ENCODE results near the gene DAAM2.

The DAAM2 gene

DNA sequence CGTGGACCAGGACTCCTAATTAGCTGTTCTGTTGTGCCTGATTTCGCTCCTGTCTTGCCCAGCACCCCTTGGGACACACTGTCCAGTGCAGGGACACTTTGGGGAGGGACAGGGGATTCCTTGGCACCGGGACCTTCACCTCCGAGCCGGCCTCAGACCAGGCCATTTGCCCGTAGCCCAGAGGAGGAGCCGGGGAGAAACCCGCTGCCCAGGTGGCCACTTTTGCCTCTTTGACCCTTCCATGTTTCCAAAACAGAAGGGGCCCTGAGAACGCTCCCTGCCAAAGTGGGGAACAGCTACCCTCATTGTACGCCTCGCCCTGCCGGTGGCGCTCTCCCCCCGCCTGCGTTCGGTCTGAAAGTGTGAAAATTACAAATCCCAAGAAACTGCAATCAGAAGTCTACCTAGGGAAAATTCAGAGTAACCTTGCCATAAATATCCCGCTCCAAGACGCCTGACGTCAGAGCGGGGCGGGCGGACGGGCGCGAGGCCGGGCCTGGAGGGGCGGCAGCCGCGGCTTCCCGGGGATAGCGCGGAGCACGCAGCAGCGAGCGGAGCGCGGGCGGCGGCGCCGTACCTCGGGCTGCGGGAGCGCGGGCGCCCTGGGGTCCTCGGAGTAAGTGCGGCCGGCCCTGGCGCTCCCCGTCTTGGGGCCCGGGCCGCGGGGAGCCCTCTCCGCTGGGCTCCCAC lies at the start of gene DAAM2:
Gene DAAM2, plus strand, starts transcription at position 527 of the 690 bp plus-strand sequence. CDS start 63,927 bp downstream, outside the sequence.
- DNase-seq (ENCODE audit: low spot score) = peak; percentile 76

DNA sequence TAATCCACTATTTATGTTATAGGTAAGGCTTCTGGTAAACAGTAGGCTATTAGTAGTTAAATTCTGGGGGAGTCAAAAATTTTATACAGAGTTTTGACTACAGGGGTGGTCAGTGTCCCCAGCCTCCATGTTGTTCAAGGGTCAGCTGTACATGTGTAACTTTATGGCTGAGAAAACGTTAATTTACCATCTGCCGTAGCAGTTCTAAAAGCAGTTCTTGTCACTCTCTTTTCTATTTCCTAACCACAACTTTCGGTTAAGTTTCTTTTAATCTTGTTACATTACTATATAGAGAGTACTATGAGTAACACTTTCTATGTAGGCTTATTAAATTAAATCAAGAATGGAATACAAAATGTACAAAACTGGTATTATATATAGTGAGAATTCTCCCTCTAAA lies 45.4 kb upstream of the DAAM2 start:
- DNase-seq (ENCODE audit: low spot score) = no peak

DNA sequence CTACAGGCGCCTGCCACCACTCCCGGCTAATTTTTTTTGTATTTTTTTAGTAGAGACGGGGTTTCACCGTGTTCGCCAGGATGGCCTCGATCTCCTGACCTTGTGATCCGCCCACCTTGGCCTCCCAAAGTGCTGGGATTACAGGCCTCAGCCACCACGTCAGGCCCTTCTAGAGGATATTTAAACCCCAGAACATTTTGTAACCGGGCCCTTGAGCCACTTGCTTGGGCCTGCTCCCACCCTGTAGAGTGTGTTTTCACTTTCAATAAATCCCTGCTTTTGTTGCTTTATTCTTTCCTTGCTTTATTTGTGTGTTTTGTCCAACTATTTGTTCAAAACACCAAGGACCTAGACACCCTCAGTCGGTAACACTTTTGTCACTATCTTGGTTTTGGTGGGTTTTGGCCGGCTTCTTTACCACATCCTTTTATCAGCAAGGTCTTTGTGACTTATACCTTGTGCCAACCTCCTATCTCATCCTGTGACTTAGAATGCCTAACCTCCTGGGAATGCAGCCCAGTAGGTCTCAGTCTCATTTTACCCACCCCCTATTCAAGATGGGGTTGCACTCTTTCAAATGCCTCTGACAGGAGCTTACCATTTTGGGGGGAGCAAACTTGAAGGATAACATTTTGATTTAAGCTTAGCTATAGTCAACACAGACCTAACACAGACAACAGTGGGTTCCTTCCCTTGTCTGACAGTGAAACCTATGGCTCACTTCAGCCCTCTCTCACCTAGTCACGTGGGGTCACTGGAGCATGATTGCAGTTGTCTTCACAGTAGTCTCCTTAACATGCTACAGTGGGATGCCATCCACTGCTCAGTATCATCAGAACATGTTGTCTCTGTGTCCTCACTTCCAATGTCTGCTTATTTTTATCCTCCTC lies 39.1 kb upstream of the DAAM2 start:
- DNase-seq (ENCODE audit: low spot score) = no peak

DNA sequence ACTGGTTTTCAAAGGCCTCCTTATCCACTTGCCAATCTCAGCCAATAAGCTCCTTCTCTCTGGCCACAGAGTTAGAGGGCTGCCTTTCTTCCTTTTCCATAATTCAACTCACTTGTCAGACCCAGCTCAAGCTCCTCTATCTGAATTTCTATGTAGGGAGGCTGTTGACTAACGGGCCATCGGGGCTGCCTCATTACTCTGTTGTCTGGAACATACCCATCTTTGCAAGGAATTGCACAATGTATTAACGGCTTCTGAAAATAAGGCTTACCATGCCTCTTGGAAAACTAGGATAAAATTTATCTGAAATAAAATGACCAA lies 38.5 kb upstream of the DAAM2 start:
- no peak for DNase-seq (ENCODE audit: low spot score)

DNA sequence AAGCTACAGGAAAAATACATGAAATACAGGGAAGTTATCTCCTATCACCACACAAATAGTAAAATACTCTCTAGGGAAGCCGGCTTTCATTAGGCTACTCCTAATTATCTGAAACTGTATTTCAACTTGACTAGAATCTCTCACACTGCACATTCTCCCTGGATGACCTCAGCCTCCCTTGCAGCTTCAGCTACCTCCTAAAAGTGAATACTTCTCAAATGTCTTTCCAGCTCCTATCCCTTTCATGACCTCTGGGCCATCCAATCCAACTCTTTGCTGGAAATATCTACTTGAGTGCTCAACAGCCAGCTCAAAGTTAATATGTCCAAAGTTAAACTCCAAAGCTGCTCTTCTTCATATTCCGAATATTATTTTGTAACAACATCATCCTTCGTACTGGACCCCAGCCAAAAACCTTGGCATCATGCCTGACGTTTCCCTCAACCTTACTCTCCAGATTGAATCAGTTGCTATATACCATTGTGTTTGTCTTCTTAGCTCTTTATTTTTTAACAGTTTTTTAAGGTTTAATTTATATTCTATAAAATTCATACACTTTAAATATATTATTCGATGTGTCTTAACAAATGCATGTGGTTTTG lies 37.6 kb upstream of the DAAM2 start:
- DNase-seq (ENCODE audit: low spot score) = no peak

DNA sequence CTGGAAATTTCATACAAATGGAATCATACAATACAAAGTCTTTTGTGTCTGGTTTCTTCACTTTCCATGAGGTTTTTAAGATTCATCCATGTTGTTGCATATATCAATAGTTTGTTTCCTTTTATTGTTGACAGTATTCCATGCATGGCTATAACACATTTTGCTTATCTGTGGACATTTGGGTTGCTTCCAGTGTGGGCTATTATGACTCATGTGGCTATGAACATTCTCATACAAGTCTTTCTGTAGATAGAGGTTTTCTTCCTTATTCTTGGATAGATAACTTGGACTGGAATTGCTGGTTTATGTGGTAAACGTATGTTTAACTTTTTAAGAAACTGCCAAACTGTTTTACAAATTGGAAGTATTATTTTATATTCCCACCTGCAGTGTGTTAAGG lies 36.9 kb upstream of the DAAM2 start:
- DNase-seq (ENCODE audit: low spot score) = no peak

DNA sequence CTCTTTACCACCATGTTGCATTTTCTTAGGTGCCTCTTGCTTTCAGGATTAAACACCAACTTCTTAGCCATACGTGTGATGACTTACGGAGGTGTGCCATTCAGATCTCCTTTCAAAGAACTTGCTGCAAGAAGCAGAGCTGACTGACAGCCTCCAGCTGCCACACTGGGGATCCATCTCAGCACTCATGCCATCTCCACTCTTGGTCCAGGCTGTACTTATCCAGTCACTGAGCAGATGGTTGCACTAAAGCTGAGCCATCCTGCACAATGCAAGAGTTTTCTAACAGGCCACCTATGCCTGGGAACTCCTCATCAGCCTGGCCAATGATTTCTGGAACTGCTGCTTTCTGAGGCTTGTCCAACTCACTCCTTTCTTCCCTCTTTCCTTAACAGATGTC lies 35.6 kb upstream of the DAAM2 start:
- no peak for DNase-seq (ENCODE audit: low spot score)

DNA sequence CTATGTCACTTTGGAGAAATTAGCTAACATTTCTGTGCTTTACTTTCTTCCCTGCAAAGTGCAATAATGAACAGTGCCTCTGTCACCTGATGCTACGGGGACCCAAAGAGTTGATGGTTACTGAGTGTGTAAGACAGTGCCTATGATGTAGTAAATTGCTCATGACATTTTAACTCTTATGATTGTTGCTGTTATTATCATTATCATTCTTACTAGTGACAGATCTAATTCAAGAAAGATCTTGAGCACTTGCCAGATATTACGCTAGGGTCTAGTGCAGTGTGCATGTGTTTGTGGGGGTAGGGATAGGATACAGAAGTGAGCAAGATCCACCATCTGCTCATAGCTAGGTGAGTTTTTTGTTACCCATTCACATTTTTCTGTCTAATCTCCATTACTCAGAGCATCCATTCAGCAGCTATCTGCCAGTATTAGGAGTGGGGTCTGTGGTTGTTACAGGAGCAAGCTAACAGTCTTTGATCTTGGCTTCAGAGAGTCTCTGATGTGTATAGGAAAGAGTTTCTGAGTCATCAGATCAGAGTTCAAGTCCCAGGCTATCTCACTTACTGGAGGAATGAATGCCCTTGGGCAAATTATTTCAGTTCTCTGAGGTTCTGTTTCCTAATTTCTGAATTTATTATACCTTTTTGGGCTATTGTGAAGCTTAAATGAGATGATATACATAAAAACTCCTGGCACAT lies 33.1 kb upstream of the DAAM2 start:
- no peak for DNase-seq (ENCODE audit: low spot score)

DNA sequence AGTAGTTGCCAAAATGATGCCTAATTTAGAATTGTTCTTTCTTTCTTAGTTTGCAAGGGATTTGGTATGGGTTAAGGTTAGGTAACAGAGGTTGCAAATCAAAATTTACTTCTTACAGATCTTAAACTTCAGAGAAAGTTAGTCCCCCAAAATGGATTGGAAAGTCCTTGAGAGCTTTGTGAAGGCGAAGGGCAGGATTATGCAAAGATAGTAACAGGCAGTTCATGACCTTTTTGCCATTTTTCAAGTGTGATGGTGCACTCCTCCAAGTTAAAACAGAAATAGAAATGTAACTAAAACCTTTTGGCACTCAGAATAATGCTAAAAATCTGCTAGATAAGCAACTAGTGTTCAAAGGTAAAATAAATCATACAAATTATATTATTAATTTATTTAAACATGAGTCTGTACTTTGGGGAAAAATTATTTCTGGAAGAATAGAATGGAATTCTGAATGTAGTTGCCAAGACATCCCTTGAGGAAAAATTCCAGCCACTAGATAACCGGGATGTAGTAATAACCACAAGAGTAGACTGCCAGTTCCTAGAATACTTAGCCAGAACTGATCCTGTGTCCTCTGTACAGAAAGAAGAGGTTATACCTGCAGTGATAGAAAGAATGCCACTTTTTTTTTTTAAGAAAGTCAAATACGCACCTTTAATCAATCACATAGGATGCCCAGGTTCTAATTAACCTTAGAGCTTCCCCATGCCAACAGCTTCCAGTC lies 31.8 kb upstream of the DAAM2 start:
- no peak for DNase-seq (ENCODE audit: low spot score)

DNA sequence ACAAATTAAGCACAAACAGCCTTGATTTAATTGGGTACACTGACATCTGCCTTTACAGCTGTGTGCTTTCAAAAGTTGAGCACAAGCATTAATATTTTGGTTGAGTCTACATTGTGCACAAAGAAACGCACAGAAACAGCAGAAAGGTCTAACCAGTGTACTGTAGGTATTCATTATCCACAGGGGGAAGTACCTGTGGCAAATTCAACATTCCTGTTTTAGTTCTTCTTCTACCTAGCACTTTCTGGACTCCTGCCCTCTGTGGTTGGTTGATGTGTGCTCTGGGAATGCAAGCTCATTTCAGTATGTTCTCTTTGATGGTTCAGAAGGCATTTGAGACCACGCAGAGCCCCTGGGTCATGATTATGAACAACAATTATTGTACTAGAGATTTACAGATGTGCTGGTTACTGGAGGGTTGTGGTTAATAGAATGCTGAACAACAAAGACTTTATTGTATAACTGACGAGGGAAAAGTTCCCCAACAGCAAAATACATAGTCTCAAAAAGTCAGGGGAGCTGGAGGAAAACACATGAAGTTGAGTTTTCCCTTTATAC lies 26.6 kb upstream of the DAAM2 start:
- DNase-seq (ENCODE audit: low spot score) = no peak

DNA sequence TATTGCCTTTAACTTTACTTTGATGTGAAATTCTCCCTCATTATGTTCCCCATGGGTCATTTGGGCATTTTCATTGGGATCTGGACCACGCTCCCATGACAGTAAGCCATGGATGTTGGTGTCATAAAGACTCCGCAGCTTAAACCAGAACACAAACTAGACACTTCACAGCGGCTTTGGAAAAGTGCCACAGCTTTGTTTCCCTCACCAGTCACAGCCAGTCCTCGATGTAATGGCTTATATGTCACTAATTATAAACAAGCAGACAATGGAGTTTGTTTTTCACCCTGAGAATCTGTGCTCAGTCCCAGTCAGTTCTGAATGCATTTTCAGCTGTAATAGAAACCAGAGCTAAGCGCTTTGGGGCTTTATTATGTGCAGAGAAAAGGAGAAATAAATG lies 23.2 kb upstream of the DAAM2 start:
- DNase-seq (ENCODE audit: low spot score) = no peak

DNA sequence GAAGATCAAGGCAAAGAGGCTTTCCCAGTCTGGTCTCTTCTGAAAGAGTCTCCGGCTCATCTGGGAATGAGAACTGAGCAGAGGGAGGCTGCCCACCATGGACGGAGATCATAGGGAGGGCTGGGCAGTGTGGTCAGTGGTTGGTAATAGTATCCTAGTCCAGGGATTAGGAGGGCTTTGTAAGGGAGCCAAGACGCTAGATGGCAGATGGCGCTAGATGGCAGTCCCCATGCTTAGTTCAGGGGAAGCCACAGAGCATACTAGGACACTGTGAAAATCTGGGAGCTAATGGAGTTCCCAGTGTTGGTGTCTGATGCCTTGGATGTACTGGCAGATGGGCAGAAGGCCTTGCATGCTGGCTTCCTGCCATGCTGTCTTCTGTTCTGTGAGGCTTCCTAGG lies 21.7 kb upstream of the DAAM2 start:
- no peak for DNase-seq (ENCODE audit: low spot score)

DNA sequence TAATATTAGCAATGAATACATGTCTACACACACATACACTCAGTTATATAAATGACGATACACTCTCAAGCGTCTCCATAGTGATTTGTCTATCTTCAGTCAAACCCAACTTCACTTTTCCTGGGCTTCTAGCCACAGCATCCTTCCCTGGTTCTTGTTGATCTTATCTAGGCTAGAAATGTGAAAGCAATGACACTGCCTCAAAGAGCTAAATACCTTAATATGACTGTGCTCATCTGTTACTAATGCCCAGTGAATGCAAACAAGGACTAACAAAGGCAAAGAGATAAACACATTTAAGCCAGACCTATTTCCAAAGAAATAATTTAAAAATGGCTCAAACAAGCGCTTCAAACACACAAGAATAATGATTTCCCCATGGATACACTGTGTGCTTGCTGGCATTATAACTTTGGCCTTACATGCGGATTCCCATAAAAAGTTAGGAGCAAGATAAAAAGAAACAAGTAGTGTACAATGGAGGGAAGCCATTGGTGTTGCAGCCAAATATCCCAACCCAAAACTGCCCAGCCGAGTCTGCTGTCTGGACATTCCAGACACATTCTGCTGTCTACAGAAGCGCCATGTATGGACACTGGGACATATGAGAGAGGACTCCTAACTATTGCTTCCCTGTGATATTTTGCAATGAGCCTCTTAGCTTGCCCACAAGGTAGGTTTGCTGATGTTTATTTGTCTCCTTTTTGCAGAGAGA lies 19.5 kb upstream of the DAAM2 start:
- no peak for DNase-seq (ENCODE audit: low spot score)

DNA sequence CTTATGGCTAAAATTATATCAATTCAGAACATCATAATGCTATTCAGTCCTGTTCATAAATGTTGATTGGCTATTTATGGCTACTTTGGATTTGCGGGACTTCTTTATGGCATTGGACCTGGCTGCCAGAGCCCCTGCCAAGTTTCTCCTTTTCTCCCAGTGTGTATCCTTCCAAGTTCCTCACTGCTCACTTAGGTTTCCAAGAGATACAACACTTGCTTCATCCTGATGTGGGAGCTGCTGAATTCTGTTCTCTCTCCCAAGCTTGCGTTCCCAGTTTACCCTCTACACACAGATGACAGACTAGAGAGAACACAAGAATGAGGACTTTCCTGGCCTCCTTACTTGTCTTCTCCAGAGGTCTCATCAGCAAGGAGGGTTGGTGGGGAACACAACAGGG lies 18.4 kb upstream of the DAAM2 start:
- DNase-seq (ENCODE audit: low spot score) = no peak

DNA sequence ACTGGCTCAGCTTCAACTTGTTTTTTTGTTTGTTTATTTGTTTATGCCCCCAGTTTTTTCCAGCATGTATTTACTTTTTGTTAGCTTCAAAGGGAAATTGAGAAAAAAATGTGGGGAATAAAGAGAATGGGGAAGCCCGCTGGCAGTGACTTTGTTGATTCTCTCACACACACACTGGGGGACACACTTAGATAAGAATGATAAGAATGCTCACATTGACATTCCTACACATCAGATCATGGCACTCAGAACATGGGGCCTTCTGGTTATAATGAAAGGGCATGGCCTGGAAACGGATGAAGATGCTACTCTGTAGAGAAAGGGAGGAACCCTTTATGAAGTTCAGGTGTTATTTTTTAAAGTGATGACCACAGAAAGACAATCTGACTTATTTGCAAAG lies 15.6 kb upstream of the DAAM2 start:
- DNase-seq (ENCODE audit: low spot score) = no peak

DNA sequence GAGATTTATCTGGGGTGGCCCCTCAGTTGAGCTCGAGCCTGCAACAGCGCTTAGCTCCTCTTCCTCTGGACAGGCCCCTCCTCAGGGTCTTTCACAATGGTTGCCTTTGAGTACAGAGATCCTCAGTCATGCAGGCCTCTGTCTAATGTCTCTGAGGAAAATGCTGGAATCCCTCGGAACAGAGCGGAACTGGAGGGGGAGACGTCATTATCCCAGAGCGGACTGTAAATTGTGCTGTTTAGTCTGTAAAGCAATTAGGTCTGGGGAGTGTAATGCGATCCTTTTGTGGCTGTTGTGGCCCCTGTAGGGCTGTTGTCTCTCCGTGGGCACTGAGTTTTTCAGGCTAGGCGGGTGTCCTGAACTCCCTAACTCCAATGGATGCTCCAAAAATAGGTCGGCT lies 15.0 kb upstream of the DAAM2 start:
- no peak for DNase-seq (ENCODE audit: low spot score)

DNA sequence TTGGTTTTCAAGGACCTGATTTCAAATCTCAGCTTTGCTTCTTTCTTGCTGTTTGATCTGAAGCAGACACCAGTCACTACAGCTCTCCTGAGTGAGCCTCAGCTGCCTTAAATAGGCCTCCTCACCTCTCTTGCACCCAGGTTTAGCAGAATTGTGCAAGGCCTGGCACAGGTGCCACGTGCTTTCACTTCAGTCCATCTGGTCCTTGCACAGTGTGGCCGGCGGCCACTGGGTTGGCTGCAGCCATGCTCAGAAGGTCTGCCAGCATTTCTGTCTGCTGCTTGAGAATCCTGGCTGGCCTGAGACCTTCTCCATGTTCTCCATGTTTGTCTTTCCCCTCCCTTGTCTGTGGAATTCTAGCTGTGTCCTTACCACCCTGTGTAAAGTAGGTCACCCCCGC lies 14.5 kb upstream of the DAAM2 start:
- DNase-seq (ENCODE audit: low spot score) = no peak

DNA sequence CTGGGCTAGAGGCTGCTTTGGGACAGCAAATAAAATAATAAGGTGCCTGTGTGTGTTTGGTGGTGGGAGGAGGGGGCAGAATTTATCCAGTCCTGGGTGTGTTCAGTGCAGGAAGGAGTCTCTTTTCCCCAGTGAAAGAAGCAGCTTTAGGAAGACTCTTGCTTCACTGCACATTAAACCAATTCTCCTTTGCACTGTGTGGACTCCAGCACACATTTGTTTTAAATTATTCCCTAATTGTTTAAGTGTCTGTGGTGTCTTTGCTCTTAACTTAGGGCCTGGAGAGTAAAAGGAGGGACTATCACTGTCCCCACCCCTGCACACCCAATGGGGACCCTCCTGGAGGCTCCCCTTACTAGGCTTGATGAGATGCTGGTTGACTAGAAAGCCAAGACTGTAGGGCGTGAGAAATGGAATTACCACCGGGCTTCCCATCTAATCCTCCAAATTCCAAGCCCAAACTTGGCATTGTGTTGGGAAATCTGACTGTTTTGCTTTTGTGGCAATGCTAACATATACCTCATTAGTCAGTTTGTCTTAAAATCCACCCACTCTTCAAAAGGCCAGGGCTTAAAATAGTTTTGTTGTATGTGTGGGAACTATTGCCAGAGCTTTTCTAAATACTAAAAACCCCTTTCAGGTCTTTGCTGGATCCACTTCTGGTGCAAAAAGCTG lies 13.5 kb upstream of the DAAM2 start:
- no peak for DNase-seq (ENCODE audit: low spot score)

DNA sequence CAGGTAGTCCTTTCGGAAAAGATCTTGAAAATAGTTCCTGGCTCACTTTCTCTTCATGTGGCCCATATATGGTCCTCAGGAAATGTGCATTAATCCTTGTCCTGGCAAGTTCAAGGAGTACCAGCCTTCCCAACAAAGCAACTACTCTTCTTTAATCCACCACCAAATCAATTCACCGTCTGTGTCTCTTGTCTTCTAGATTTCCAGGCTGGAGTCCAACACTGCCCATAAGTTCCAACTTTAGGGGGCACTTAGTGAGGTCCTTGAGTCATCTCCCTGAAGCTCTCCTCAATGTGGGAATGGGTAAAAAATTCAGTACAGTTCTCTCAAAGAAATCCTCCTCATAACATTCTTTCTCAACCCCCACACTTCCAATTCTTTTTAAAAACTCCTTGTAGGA lies 6.9 kb upstream of the DAAM2 start:
- no peak for DNase-seq (ENCODE audit: low spot score)

DNA sequence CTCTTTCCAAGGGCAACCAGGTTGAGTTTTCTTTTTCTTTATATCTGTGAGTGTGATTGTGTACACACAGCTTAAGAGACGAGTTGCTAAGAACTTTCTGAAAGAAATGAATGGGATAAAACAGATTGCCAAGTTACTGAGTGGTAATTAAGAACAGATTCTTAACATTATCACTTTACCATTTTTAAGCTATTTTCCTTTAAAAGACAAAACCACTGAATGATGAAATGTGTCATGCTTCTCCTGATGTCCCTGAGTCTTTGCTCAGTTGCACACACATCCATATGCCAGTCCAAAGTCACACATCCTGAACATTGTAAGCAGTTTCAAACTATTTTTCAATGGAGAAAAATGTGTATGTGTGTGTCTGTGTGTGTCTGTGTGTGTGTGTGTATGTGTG lies 5.5 kb upstream of the DAAM2 start:
- DNase-seq (ENCODE audit: low spot score) = no peak
